H1 (cell line): ENCODE results near the gene SESN3. TPM values are rescaled to one million over a fixed set of nuclear protein-coding genes. Genes with fewer than 3 reads are reported as not detected.

Experiments used
- CTCF ChIA-PET: fragments of 300-600 bp; sonication (Branson Sonifier 250); formaldehyde crosslinking; loops from one replicate; lab custom pipeline; 2021; ENCODE audit not compliant: partially characterized antibody; lab: Charles Lee
- POLR2A ChIA-PET: fragments of 300-600 bp; sonication (Branson Sonifier 250); formaldehyde crosslinking; loops from one replicate; lab custom pipeline; 2021; ENCODE audit warnings: inconsistent platforms; ENCODE audit not compliant: partially characterized antibody; lab: Charles Lee
- DNase-seq, 2 experiments: peaks; one replicate each; pipeline versions ENCODE4 v3.0.0 to v3.0.0-alpha.2; 2010 to 2022; ENCODE audit warnings: low spot score in 2 of 2, low read depth in 1 of 2, mixed read lengths in 1 of 2
- FAIRE-seq: peaks from 2 replicates; lab custom pipeline; 2011; peaks lifted over from hg19 to GRCh38; lab: Jason Lieb, UNC
- H2AFZ ChIP-seq: 2 replicates; pipeline ENCODE4 v1.8.1; 2012; ENCODE audit warnings: low read length, inconsistent platforms
- H2AK5ac ChIP-seq: 2 replicates; pipeline ENCODE4 v1.6.1; 2013; ENCODE audit warnings: low read depth, low read length
- H2BK120ac ChIP-seq: replicated peaks from 2 replicates; pipeline ENCODE3; 2013; ENCODE audit warnings: low read depth, low read length, inconsistent platforms
- H2BK12ac ChIP-seq: 2 replicates; pipeline ENCODE4 v1.6.1; 2013; ENCODE audit warnings: low read depth, low read length
- H2BK15ac ChIP-seq: 2 replicates; pipeline ENCODE4 v1.6.1; 2013; ENCODE audit warnings: low read length
- H2BK20ac ChIP-seq: 2 replicates; pipeline ENCODE4 v1.6.1; 2013; ENCODE audit warnings: low read length
- H2BK5ac ChIP-seq: 2 replicates; pipeline ENCODE4 v1.6.1; 2013; ENCODE audit warnings: low read depth, low read length
- H3K14ac ChIP-seq: 2 replicates; pipeline ENCODE4 v1.6.1; 2013; ENCODE audit warnings: inconsistent platforms; ENCODE audit not compliant: insufficient read length
- H3K18ac ChIP-seq: 2 replicates; pipeline ENCODE4 v1.6.1; 2013; ENCODE audit warnings: low read length; ENCODE audit errors: extremely low read depth
- H3K23ac ChIP-seq: 2 replicates; pipeline ENCODE4 v1.6.1; 2013; ENCODE audit warnings: inconsistent platforms; ENCODE audit not compliant: insufficient read length
- H3K23me2 ChIP-seq: 2 replicates; pipeline ENCODE4 v1.6.1; 2013; ENCODE audit warnings: low read depth, low read length
- H3K27ac ChIP-seq: 2 replicates; pipeline ENCODE4 v1.6.1; 2011; ENCODE audit warnings: low read depth, low read length, inconsistent platforms
- H3K27me3 ChIP-seq, 4 experiments: replicated peaks in 1 of 4; 1 replicate in 1 of 4; 2 replicates in 3 of 4; pipeline versions ENCODE4 v1.6.1 to v1.8.1; 2011 to 2013; ENCODE audit warnings: low read length in 3 of 4, mild to moderate bottlenecking in 3 of 4, inconsistent platforms in 2 of 4, mixed read lengths in 2 of 4, moderate library complexity in 1 of 4; ENCODE audit not compliant: control insufficient read depth in 3 of 4, insufficient read depth in 3 of 4; ENCODE audit errors: extremely low read depth in 1 of 4
- H3K36me3 ChIP-seq, 4 experiments: 2 replicates each; pipeline versions ENCODE4 v1.6.1 to v1.8.1; 2011 to 2013; ENCODE audit warnings: mild to moderate bottlenecking in 4 of 4, low read length in 3 of 4, moderate library complexity in 2 of 4, control low read depth in 1 of 4, inconsistent platforms in 1 of 4; ENCODE audit not compliant: insufficient read depth in 4 of 4, control insufficient read depth in 2 of 4
- H3K4ac ChIP-seq: replicated peaks from 2 replicates; pipeline ENCODE3; 2013; ENCODE audit warnings: low read length, low read depth, mixed read lengths, inconsistent platforms; ENCODE audit not compliant: insufficient read length
- H3K4me1 ChIP-seq, 4 experiments: replicated peaks in 1 of 4; 1 replicate in 1 of 4; 2 replicates in 3 of 4; pipeline versions ENCODE4 v1.6.1 to v1.8.1; 2011 to 2013; ENCODE audit warnings: low read length in 3 of 4, inconsistent platforms in 2 of 4, mixed read lengths in 1 of 4; ENCODE audit not compliant: insufficient read depth in 4 of 4, control insufficient read depth in 3 of 4
- H3K4me2 ChIP-seq, 2 experiments: 2 replicates each; pipeline versions ENCODE4 v1.6.1 to v1.8.1; 2011 to 2013; ENCODE audit warnings: low read depth in 2 of 2, low read length in 2 of 2, control low read depth in 1 of 2, inconsistent platforms in 1 of 2, mild to moderate bottlenecking in 1 of 2; ENCODE audit not compliant: insufficient read depth in 1 of 2
- H3K4me3 ChIP-seq, 4 experiments: fragments of 200-600, 300-600 bp in 1 of 4; sonication (generic), shearing (Covaris generic), sonication (Bioruptor Twin) in 1 of 4; 2 replicates each; pipeline versions ENCODE4 v1.5.1 to v1.8.1; 2011 to 2016; ENCODE audit warnings: low read length in 4 of 4, low read depth in 3 of 4, control low read depth in 2 of 4, inconsistent platforms in 2 of 4, mild to moderate bottlenecking in 2 of 4, mixed read lengths in 1 of 4, moderate library complexity in 1 of 4; ENCODE audit not compliant: insufficient read depth in 2 of 4; ENCODE audit errors: extremely low read depth in 1 of 4
- H3K56ac ChIP-seq: replicated peaks from 2 replicates; pipeline ENCODE3; 2013; ENCODE audit warnings: low read depth, mild to moderate bottlenecking, mixed read lengths, low read length, inconsistent platforms; ENCODE audit not compliant: insufficient read length
- H3K79me1 ChIP-seq: 2 replicates; pipeline ENCODE4 v1.6.1; 2013; ENCODE audit warnings: low read depth, low read length, control low read depth
- H3K79me2 ChIP-seq, 2 experiments: 2 replicates each; pipeline versions ENCODE4 v1.6.1 to v1.8.1; 2012 to 2013; ENCODE audit warnings: low read length in 2 of 2, mild to moderate bottlenecking in 2 of 2, inconsistent platforms in 1 of 2; ENCODE audit not compliant: insufficient read depth in 2 of 2, control insufficient read depth in 1 of 2
- H3K9ac ChIP-seq, 4 experiments: replicated peaks in 1 of 4; 1 replicate in 1 of 4; 2 replicates in 3 of 4; pipeline versions ENCODE4 v1.6.1 to v1.8.1; 2011 to 2013; ENCODE audit warnings: low read depth in 3 of 4, low read length in 3 of 4, control low read depth in 2 of 4, mild to moderate bottlenecking in 2 of 4, moderate library complexity in 2 of 4, inconsistent platforms in 1 of 4; ENCODE audit errors: extremely low read depth in 1 of 4
- H3K9me3 ChIP-seq, 2 experiments: 2 replicates each; pipeline versions ENCODE4 v1.6.1 to v1.8.1; 2012 to 2013; ENCODE audit warnings: mild to moderate bottlenecking in 2 of 2, moderate library complexity in 2 of 2, control low read depth in 1 of 2, inconsistent platforms in 1 of 2, low read depth in 1 of 2, low read length in 1 of 2, mixed read lengths in 1 of 2; ENCODE audit not compliant: insufficient read depth in 2 of 2
- H4K20me1 ChIP-seq, 2 experiments: replicated peaks in 1 of 2; 2 replicates each; pipeline versions ENCODE3 to v1.8.1; 2011 to 2013; ENCODE audit warnings: inconsistent platforms in 2 of 2, low read length in 2 of 2, mild to moderate bottlenecking in 1 of 2; ENCODE audit not compliant: insufficient read depth in 2 of 2, control insufficient read depth in 1 of 2
- H4K5ac ChIP-seq: 2 replicates; pipeline ENCODE4 v1.6.1; 2013; ENCODE audit warnings: low read length, low read depth, mixed read lengths, inconsistent platforms; ENCODE audit not compliant: insufficient read length
- H4K8ac ChIP-seq: 2 replicates; pipeline ENCODE4 v1.8.0; 2013; ENCODE audit warnings: mild to moderate bottlenecking, moderate library complexity, low read length, inconsistent platforms; ENCODE audit not compliant: insufficient read depth; ENCODE audit errors: extremely low read depth
- H4K91ac ChIP-seq: replicated peaks from 2 replicates; pipeline ENCODE3; 2013; ENCODE audit warnings: low read length, mixed read lengths, inconsistent platforms; ENCODE audit not compliant: insufficient read length
- CBX5 ChIP-seq: fragments of 300-800, 300-1000 bp; sonication (generic); IDR thresholded peaks from 2 replicates; pipeline ENCODE4 v1.7.1; 2016; ENCODE audit warnings: antibody characterized with exemption, low read length, low read depth
- CBX8 ChIP-seq: fragments of 300-800, 300-1000 bp; sonication (generic); IDR thresholded peaks from 2 replicates; pipeline ENCODE4 v1.7.1; 2016; ENCODE audit warnings: low read depth, low read length, borderline replicate concordance
- CEBPB ChIP-seq: IDR thresholded peaks from 2 replicates; pipeline ENCODE4 v1.6.1; 2012; ENCODE audit warnings: low read depth, low read length
- E2F6 ChIP-seq: IDR thresholded peaks from 2 replicates; pipeline ENCODE4 v1.6.1; 2012; ENCODE audit warnings: inconsistent platforms
- EZH2 ChIP-seq: fragments of 200-600 bp; sonication (generic); IDR thresholded peaks from 2 replicates; pipeline ENCODE4 v1.7.1; 2012; ENCODE audit warnings: low read depth, mild to moderate bottlenecking, moderate library complexity, low read length, inconsistent platforms; ENCODE audit not compliant: severe bottlenecking
- HDAC2 ChIP-seq, 2 experiments: fragments of 300-600 bp in 1 of 2; sonication (generic) in 1 of 2; IDR thresholded peaks; 2 replicates each; pipeline ENCODE4 v1.6.1; 2011 to 2012; ENCODE audit warnings: low read depth in 2 of 2, low read length in 2 of 2, mild to moderate bottlenecking in 2 of 2, moderate library complexity in 2 of 2, borderline replicate concordance in 1 of 2, inconsistent platforms in 1 of 2
- KDM4A ChIP-seq: IDR thresholded peaks from one replicate; pipeline ENCODE4 v1.7.1; 2012; ENCODE audit warnings: low read depth, mild to moderate bottlenecking, moderate library complexity, low read length, inconsistent platforms; ENCODE audit not compliant: severe bottlenecking
- POLR2A ChIP-seq, 2 experiments: IDR thresholded peaks; 1 replicate in 1 of 2; 2 replicates in 1 of 2; pipeline ENCODE4 v1.6.1; 2011; ENCODE audit warnings: low read depth in 2 of 2, low read length in 2 of 2, mild to moderate bottlenecking in 2 of 2; ENCODE audit errors: control extremely low read depth in 1 of 2
- RBBP5 ChIP-seq: IDR thresholded peaks from 2 replicates; pipeline ENCODE4 v1.7.1; 2012; ENCODE audit warnings: low read depth, mild to moderate bottlenecking, inconsistent platforms, low read length, moderate library complexity, borderline replicate concordance
- SIRT6 ChIP-seq: IDR thresholded peaks from one replicate; pipeline ENCODE4 v1.7.1; 2012; ENCODE audit warnings: low read length, inconsistent platforms
- TEAD4 ChIP-seq: IDR thresholded peaks from 2 replicates; pipeline ENCODE4 v1.6.1; 2012; ENCODE audit warnings: low read depth, low read length, inconsistent platforms, mixed read lengths
- YY1 ChIP-seq: IDR thresholded peaks from 2 replicates; pipeline ENCODE4 v1.6.1; 2011; ENCODE audit warnings: low read depth, mild to moderate bottlenecking, low read length
- WGBS, 2 experiments: shearing (Covaris generic) in 1 of 2; methylation state at CpG; one replicate each; pipeline versions ENCODE4 v1.1.6 to v1.1.7; 2013 to 2015; ENCODE audit warnings: low lambda C conversion rate in 2 of 2, mixed read lengths in 2 of 2, inconsistent platforms in 1 of 2, low coverage in 1 of 2, missing lambda C conversion rate in 1 of 2; ENCODE audit not compliant: insufficient replicate concordance in 2 of 2, insufficient coverage in 1 of 2, insufficient read length in 1 of 2; ENCODE audit errors: extremely low coverage in 1 of 2, missing lambda C conversion rate in 1 of 2; 5-methylcytosine and 5-hydroxymethylcytosine counted together
- polyA plus RNA-seq, 7 experiments: library from polyadenylated mRNA; depleted of rRNA in 3 of 7; stranded (reverse) in 5 of 7; unstranded in 2 of 7; fragments of >200 nt in 5 of 7; fragments of 200-250 nt in 2 of 7; gene quantifications; 1 replicate in 5 of 7; 2 replicates in 1 of 7; 4 replicates in 1 of 7; pipeline versions ENCODE4 v1.2.1 to v1.2.3, GENCODE V29; 2011 to 2013; ENCODE audit warnings: missing spikeins in 2 of 7, mixed read lengths in 2 of 7
- total RNA-seq: library from RNA; stranded (reverse); fragmentation: NEBNext Ultra II Directional; extraction: Animal tissue kit (Norgen Biotek cat#: 25700); gene quantifications from 2 replicates; pipeline ENCODE4 v1.2.1, GENCODE V29; 2021
- TF ChIP-seq, protein P1 (sequence below): IDR thresholded peaks from 2 replicates; pipeline ENCODE4 v1.6.1; 2012; ENCODE audit warnings: inconsistent platforms

Gene SESN3
- total and polyA plus RNA-seq, 2 of the 8 experiments (the other 6 are each of a cell fraction or from before 2014, with no cell fraction given), result 10.2 to 31.1 TPM

GRCh38 chr11:95247127-95247684 is 16.2 kb upstream of the SESN3 start:
- POLR2A ChIA-PET, result no interaction called here
- H3K23ac ChIP-seq, result no peak overlapping the region
- 91% methylated on average over 1 of the region's 1 CpG; no CpG with 5 or more reads in 1 of the 2 experiments for WGBS, 2 experiments

More at GRCh38 chr11:95247127-95247684, 16.2 kb upstream of the SESN3 start:
- TF ChIP-seq CBX5, result no peak
- TF ChIP-seq YY1, result no peak
- TF ChIP-seq, protein P1, sequence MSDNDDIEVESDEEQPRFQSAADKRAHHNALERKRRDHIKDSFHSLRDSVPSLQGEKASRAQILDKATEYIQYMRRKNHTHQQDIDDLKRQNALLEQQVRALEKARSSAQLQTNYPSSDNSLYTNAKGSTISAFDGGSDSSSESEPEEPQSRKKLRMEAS, result no peak
- TF ChIP-seq KDM4A, result no peak
- TF ChIP-seq CEBPB, result no peak
- TF ChIP-seq RBBP5, result no peak
- TF ChIP-seq SIRT6, result no peak
- TF ChIP-seq E2F6, result no peak
- TF ChIP-seq CBX8, result no peak
- no peak for TF ChIP-seq POLR2A (IDR thresholded peaks at IDR 0.05; ENCODE audit: control extremely low read depth in 1 of 2, low read depth in 2 of 2, low read length in 2 of 2)
- no peak for TF ChIP-seq EZH2
- TF ChIP-seq HDAC2 (IDR thresholded peaks at IDR 0.05; ENCODE audit: borderline replicate concordance in 1 of 2, low read depth in 2 of 2, low read length in 2 of 2), result no peak
- no peak for TF ChIP-seq TEAD4
- Histone ChIP-seq H3K27ac (no peak overlapping the region), H3K79me2 (no peaks in the 10 kb centered on the region), H2BK15ac (no peak overlapping the region), H3K9ac (no peak overlapping the region), H3K14ac (no peak overlapping the region), H3K4me3 (no peak overlapping the region), H3K4ac (no peak overlapping the region), H3K56ac (no peak overlapping the region), H2BK20ac (no peak overlapping the region), H4K5ac (no peak overlapping the region), H2BK5ac (no peak overlapping the region), H4K20me1 (no peaks in the 10 kb centered on the region), H3K79me1 (no peaks in the 10 kb centered on the region), H3K18ac (no peak overlapping the region), H3K9me3 (no peaks in the 10 kb centered on the region), H4K8ac (no peak overlapping the region), H3K4me2 (no peak overlapping the region), H3K4me1 (peaks cover 2 to 16% (median 11%) of the 10 kb centered on the region in 4 experiments; a peak in 5 of 7 replicates), H3K36me3 (no peaks in the 10 kb centered on the region), H2AK5ac (no peak overlapping the region), H3K27me3 (no peaks in the 10 kb centered on the region; a peak in 1 of 7 replicates), H3K23me2 (no peaks in the 10 kb centered on the region), H4K91ac (no peak overlapping the region), H2BK12ac (no peak overlapping the region), H2BK120ac (no peak overlapping the region), H2AFZ (no peak overlapping the region)
- FAIRE-seq, result no peak
- CTCF ChIA-PET, result interaction anchor here (0.6 to 2.8 kb wide), 2 partner anchors 72 to 94 kb away, joined by 4 to 9 read pairs; no protein-coding TSS in a partner anchor
- DNase-seq, result no peak
